ENCODE data around the gene RASAL2.
"Not testable (repeated sequence)": the region's sequence is repeated elsewhere in the genome, so short reads cannot be mapped to it uniquely, and the experiment has no call there.

RASAL2 gene

DNA sequence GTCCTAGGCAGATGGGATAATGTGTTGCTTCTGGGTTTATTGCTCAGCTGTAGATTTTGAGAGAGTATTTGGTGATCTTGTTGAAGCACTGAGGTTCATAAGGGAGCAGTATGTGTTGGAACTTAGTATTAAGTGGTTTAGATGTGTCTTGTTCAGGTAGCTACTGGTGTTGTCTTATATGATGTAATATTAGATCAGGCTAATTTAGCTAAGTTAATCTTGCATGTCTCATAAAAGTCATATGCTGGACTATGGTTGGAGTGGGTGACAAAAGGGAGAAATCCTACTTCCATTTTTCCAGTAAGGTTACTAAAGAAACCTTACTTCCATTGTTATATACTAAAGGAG lies 206.4 kb downstream of the RASAL2 start:
- DNase-seq (ENCODE audit: extremely low spot score), result no peak
- no peak for TF ChIP-seq L3MBTL2 (conservative IDR thresholded peaks at IDR 0.05)
- no peak for TF ChIP-seq BHLHE40 (IDR thresholded peaks at IDR 0.05; ENCODE audit: borderline replicate concordance)
- no peak for TF ChIP-seq ELF4 (IDR thresholded peaks at IDR 0.05)
- TF ChIP-seq FOXA1 (IDR thresholded peaks at IDR 0.05), result no peak
- no peak for TF ChIP-seq TARDBP (IDR thresholded peaks at IDR 0.05)
- TF ChIP-seq SUZ12 (IDR thresholded peaks at IDR 0.05), result no peak
- TF ChIP-seq HDGF (IDR thresholded peaks at IDR 0.05; ENCODE audit: borderline replicate concordance), result no peak
- no peak for TF ChIP-seq SP1 (IDR thresholded peaks at IDR 0.05)
- no peak for TF ChIP-seq FOXK2 (IDR thresholded peaks at IDR 0.05)
- TF ChIP-seq CTBP1 (IDR thresholded peaks at IDR 0.05; ENCODE audit: borderline replicate concordance), result no peak
- TF ChIP-seq ZNF384 (IDR thresholded peaks at IDR 0.05), result no peak
- ChIA-PET POLR2A (no interaction called here), CTCF (interaction anchor here (0.6 to 2.4 kb wide), 12 partner anchors 10 to 450 kb away, joined by 3 to 9 read pairs (median 4); no protein-coding TSS in a partner anchor)

GRCh38 chr1:178301141-178301540 lies 207.2 kb downstream of the RASAL2 start:
- DNase-seq (ENCODE audit: extremely low spot score), result no peak
- ChIA-PET CTCF (interaction anchor here (0.7 to 2.4 kb wide), 5 partner anchors 15 to 449 kb away, joined by 3 to 9 read pairs (median 3); no protein-coding TSS in a partner anchor), POLR2A (no interaction called here)
- TF ChIP-seq, protein P1, sequence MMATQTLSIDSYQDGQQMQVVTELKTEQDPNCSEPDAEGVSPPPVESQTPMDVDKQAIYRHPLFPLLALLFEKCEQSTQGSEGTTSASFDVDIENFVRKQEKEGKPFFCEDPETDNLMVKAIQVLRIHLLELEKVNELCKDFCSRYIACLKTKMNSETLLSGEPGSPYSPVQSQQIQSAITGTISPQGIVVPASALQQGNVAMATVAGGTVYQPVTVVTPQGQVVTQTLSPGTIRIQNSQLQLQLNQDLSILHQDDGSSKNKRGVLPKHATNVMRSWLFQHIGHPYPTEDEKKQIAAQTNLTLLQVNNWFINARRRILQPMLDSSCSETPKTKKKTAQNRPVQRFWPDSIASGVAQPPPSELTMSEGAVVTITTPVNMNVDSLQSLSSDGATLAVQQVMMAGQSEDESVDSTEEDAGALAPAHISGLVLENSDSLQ (IDR thresholded peaks at IDR 0.05), result no peak
- TF ChIP-seq NFRKB (IDR thresholded peaks at IDR 0.05) (no peak), SUZ12 (IDR thresholded peaks at IDR 0.05) (no peak), L3MBTL2 (conservative IDR thresholded peaks at IDR 0.05) (no peak), FOXA1 (IDR thresholded peaks at IDR 0.05) (no peak), SP1 (IDR thresholded peaks at IDR 0.05) (no peak), ELF4 (IDR thresholded peaks at IDR 0.05) (no peak), FOXM1 (IDR thresholded peaks at IDR 0.05; ENCODE audit: borderline replicate concordance) (no peak), CTBP1 (IDR thresholded peaks at IDR 0.05; ENCODE audit: borderline replicate concordance) (no peak), ZNF384 (IDR thresholded peaks at IDR 0.05) (no peak), TARDBP (IDR thresholded peaks at IDR 0.05) (no peak), FOXK2 (IDR thresholded peaks at IDR 0.05) (no peak), ARNT (IDR thresholded peaks at IDR 0.05) (no peak), BHLHE40 (IDR thresholded peaks at IDR 0.05; ENCODE audit: borderline replicate concordance) (no peak), HDGF (IDR thresholded peaks at IDR 0.05; ENCODE audit: borderline replicate concordance) (no peak), LEF1 (IDR thresholded peaks at IDR 0.05; ENCODE audit: borderline replicate concordance) (no peak)

DNA sequence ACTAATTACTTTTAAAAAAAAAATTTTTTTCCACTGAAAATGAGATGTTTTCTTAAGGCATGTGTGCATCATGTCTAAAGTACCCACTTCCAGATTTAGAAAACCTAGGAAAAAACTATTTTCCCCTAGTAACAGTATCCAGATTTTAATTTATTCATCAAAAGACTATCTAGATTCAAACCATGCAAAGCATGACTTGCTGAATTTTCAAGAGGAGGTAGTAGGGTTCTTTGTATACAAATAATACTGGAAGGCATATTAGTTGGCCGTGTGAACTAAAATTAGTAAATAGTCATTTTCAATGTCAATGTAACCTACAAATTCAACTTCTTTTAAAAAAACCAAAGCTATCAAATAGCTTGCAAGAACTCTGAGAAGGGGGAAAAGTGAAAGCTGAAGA lies 213.4 kb downstream of the RASAL2 start:
- TF ChIP-seq BHLHE40 (IDR thresholded peaks at IDR 0.05; ENCODE audit: borderline replicate concordance) (no peak), TARDBP (IDR thresholded peaks at IDR 0.05) (no peak), LEF1 (IDR thresholded peaks at IDR 0.05; ENCODE audit: borderline replicate concordance) (no peak), NFRKB (IDR thresholded peaks at IDR 0.05) (no peak), ZNF384 (IDR thresholded peaks at IDR 0.05) (no peak), HDGF (IDR thresholded peaks at IDR 0.05; ENCODE audit: borderline replicate concordance) (no peak), L3MBTL2 (conservative IDR thresholded peaks at IDR 0.05) (no peak)
- no peak for DNase-seq (ENCODE audit: extremely low spot score)
- CTCF ChIA-PET, result no interaction called here
- POLR2A ChIA-PET, result no interaction called here

DNA sequence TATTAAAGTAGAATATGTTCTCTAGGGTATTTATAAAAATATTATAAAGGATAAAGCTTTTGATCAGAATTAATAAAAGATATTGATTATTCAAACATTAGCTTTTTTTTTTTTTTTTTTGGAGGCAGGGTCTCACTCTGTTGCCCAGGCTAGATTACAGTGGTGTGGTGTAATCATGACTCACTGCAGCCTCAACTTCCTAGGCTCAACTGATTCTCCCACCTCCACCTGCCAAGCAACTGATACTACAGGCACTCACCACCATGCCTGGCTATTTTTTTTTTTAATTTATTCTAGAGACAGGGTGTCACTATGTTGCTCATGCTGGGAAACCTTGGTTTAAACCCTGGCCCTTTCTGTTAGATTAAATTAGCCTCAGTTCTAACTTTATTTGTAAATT lies 214.5 kb downstream of the RASAL2 start:
- POLR2A ChIA-PET, result no interaction called here
- TF ChIP-seq FOXM1 (IDR thresholded peaks at IDR 0.05; ENCODE audit: borderline replicate concordance) (no peak), TARDBP (IDR thresholded peaks at IDR 0.05) (no peak), FOXA1 (IDR thresholded peaks at IDR 0.05) (no peak), BHLHE40 (IDR thresholded peaks at IDR 0.05; ENCODE audit: borderline replicate concordance) (no peak), FOXK2 (IDR thresholded peaks at IDR 0.05) (no peak), ELF4 (IDR thresholded peaks at IDR 0.05) (no peak), SUZ12 (IDR thresholded peaks at IDR 0.05) (no peak), HDGF (IDR thresholded peaks at IDR 0.05; ENCODE audit: borderline replicate concordance) (no peak), CTBP1 (IDR thresholded peaks at IDR 0.05; ENCODE audit: borderline replicate concordance) (no peak), SP1 (IDR thresholded peaks at IDR 0.05) (no peak), NFRKB (IDR thresholded peaks at IDR 0.05) (no peak), ARNT (IDR thresholded peaks at IDR 0.05) (no peak), ZNF384 (IDR thresholded peaks at IDR 0.05) (no peak), L3MBTL2 (conservative IDR thresholded peaks at IDR 0.05) (no peak), LEF1 (IDR thresholded peaks at IDR 0.05; ENCODE audit: borderline replicate concordance) (no peak)
- TF ChIP-seq, protein P1 (IDR thresholded peaks at IDR 0.05), result no peak
- no peak for DNase-seq (ENCODE audit: extremely low spot score)
- CTCF ChIA-PET, result interaction anchor here (0.9 kb wide), 1 partner anchor 225 kb away, joined by 3 read pairs; no protein-coding TSS in a partner anchor

GRCh38 chr1:178310685-178311105 lies 216.8 kb downstream of the RASAL2 start:
- peak; percentile 61 for DNase-seq (ENCODE audit: extremely low spot score)
- POLR2A ChIA-PET, result interaction anchor here (0.8 kb wide), 1 partner anchor 232 kb away, joined by 4 read pairs; no protein-coding TSS in a partner anchor
- CTCF ChIA-PET, result interaction anchor here (0.6 to 1.8 kb wide), 11 partner anchors 11 to 481 kb away, joined by 3 to 11 read pairs (median 3); no protein-coding TSS in a partner anchor
- TF ChIP-seq, protein P1 (IDR thresholded peaks at IDR 0.05), result peak; percentile 88
- TF ChIP-seq HDGF (IDR thresholded peaks at IDR 0.05; ENCODE audit: borderline replicate concordance) (no peak), ELF4 (IDR thresholded peaks at IDR 0.05) (no peak)

DNA sequence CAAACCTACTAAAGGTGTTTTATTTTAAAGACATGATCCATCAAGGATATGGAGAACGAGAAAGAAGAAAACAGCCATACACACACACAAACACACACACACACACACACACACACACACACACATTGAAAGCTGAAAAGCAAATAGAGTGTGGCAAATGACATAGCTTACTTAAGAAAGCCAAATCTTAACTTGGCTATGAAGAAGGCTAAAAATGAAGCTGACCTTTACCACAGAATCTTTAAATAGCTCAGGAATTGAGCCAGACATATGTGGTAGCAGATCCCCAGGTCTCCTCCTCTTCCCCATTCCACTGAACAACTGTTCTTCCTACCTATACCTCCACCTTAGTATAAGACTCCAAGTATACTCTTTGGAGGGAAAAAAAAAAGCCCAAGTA lies 217.3 kb downstream of the RASAL2 start:
- POLR2A ChIA-PET, result interaction anchor here (0.8 kb wide), 1 partner anchor 232 kb away, joined by 4 read pairs; no protein-coding TSS in a partner anchor

GRCh38 chr1:178320280-178320982 lies 226.5 kb downstream of the RASAL2 start:
- CTCF ChIA-PET; DNase-seq (ENCODE audit: extremely low spot score); POLR2A ChIA-PET: not testable (repeated sequence)

More for the DNA sequence above, 217.3 kb downstream of the RASAL2 start:
- DNase-seq (ENCODE audit: extremely low spot score), result no peak
- TF ChIP-seq TARDBP (IDR thresholded peaks at IDR 0.05), result no peak
- TF ChIP-seq BHLHE40 (IDR thresholded peaks at IDR 0.05; ENCODE audit: borderline replicate concordance), result no peak
- TF ChIP-seq CTBP1 (IDR thresholded peaks at IDR 0.05; ENCODE audit: borderline replicate concordance), result no peak
- no peak for TF ChIP-seq ARNT (IDR thresholded peaks at IDR 0.05)
- no peak for TF ChIP-seq NFRKB (IDR thresholded peaks at IDR 0.05)
- no peak for TF ChIP-seq ELF4 (IDR thresholded peaks at IDR 0.05)
- TF ChIP-seq, protein P1 (IDR thresholded peaks at IDR 0.05), result no peak
- TF ChIP-seq L3MBTL2 (conservative IDR thresholded peaks at IDR 0.05), result no peak
- TF ChIP-seq FOXM1 (IDR thresholded peaks at IDR 0.05; ENCODE audit: borderline replicate concordance), result no peak
- CTCF ChIA-PET, result interaction anchor here (0.6 to 1.8 kb wide), 6 partner anchors 14 to 481 kb away, joined by 3 to 11 read pairs (median 3); no protein-coding TSS in a partner anchor

Data from HEK293T (cell line).